NCI-H748 (cell line): ENCODE measurements around the gene AMFR.
"Not testable (repeated sequence)": the region's sequence is repeated elsewhere in the genome, so short reads cannot be mapped to it uniquely, and the experiment has no call there.

Experiments
- DNase-seq: peaks from one replicate; lab custom pipeline; 2025; ENCODE audit not compliant: unreplicated experiment; lab: John Stamatoyannopoulos, UW

The AMFR gene

DNA sequence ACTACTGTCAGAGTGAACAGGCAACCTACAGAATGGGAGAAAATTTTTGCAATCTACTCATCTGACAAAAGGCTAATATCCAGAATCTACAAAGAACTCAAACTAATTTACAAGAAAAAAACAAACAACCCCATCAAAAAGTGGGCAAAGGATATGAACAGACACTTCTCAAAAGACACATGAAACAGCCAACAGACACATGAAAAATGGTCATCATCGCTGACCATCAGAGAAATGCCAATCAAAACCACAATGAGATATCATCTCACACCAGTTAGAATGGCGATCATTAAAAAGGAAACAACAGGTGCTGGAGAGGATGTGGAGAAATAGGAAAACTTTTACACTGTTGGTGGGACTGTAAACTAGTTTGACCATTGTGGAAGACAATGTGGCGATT, 28.6 kb downstream of the AMFR start:
- DNase-seq: not testable (repeated sequence)

DNA sequence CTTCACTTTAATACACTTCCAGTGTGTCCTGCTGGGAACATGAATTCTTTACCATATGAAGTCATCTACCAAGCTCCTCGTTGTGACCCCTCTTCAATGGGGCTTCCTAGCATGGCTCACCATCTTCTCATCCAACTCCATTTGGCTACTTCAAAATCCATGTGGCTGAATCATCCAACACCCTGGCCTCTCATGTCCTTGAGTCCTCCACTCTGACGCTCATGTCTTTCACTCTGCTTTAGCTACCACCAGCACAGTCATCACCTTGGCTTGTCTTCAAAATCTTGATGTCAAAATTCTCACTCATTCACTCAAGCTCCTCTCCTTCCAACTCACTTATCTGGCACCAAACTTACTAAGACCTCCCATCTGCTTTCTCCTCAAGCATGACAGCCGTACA, 35.8 kb downstream of the AMFR start:
- DNase-seq: no peak

DNA sequence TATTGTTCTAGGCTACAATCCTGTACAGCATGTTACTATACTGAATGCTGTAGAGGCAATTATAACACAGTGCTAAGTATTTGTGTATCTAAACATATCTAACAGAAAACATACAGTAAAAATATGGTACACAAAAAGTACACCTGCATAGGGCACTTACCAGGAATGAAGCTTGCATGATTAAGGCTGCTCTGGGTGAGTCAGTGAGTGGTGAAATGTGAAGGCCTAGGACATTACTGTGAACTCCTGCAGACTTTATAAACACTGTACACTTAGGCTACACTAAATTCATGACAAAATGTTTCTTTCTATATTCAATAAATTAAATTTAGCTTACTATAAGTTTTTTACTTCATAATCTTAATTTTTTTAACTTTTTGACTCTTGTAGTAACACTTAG, 37.1 kb downstream of the AMFR start:
- DNase-seq: no peak

DNA sequence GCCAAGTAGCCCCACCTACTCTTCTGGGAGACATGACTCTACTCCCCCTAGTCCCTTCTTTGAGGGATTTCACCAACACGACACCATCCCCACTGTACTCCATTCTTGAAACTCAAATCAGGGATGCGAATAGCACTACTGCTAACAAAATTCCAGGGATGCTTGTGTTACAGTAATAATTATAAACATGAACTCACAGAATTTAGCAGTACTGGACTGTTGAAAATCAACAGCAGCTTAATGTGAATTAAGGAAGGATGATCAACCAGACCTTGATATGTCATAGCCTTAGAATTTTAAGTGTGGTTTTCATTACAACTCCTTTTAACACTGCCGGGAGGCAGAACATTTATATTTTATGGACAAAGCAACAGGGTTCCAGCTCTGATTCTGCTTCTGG, 37.9 kb downstream of the AMFR start:
- no peak for DNase-seq

DNA sequence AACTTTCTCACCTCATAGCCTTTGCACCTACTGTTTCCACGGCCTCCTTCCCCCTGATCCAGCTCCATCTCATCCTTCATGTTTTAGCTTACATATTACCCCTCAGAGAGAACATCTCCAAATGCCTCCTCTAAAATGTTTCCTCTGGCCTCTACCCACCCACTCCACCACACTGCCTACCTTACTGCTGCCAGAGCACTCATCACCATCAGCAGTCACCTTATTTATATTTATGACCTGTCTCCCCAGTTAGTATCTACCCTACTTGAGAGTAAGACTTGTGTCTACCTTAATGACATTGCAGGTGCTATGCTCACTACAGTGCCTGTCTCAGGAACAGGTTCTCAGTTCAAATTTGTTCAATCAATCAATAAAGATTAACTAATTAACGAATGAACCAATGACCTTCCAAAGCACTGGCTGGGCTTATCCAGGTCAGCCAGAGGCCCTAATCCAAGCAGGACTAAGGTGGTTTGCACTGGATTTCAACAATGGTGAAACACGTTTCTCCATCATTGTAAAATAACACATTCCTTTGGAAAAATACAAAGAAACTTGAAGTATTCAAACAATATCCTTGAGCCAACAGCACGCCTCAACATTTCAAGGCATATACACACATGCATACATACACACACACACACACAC, 41.1 kb downstream of the AMFR start:
- no peak for DNase-seq

DNA sequence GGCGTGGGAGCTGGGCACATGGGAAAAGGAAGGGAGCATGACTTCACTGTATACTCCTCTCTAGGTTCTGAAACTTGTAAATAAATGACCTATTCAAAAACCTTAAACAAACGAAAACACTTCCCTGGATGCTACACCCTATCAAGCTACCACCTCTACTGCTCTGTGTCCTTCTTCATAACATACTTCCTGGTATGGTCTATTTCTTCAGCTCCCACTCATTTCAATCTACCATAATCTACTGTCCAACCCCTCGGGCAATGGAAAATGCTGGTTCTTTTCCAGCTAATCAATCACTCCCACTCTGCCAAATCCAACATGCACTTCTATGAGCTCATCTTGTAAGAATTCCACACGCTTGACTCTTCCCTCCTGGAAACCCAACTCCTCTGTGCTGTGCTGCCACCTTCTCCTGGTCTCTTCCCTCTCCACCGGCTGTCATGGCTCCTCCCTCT, 42.4 kb downstream of the AMFR start:
- DNase-seq: no peak

DNA sequence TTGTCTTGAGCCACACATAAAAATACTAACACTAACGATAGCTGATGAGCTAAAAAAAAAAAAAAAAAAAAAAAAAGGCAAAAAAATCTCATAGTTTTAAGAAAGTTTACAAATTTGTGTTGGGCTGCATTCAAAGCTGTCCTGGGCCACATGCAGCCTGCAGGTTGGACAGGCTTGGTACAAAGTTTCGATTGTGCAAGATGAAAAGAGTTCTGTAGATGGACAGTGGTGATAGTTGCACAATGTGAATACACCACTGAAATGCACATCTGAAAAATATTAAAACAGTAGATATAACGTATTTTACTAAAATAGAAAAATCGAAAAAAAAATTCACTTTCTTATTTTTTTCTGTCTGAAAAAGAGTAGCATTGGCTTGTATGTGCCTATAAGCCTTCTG, 42.9 kb downstream of the AMFR start:
- no peak for DNase-seq

DNA sequence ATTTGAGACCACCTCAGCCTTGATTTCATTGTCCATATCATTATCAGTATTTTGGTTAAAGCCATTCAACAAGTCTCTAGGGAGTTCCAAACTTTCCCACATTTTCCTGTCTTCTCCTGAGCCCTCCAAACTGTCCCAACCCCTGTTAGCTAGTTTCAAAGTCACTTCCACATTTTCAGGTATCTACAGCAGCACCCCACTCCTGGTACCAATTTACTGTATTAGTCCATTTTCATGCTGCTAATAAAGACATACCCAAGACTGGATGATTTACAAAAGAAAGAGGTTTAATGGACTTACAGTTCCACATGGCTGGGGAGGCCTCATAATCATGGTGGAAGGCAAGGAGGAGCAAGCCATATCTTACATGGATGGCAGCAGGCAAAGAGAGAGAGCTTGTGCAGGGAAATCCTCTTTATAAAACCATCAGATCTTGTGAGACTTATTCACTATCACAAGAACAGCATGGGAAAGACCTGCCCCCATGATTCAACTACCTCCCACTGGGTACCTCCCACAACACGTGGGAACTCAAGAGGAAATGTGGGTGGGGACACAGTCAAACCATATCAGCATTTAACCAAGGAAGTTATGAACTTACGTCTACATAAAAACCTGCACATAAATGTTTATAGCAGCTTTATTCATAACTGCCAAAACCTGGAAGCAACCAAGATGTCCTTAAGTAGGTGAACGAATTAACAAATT, 44.4 kb downstream of the AMFR start:
- DNase-seq: not testable (repeated sequence)

DNA sequence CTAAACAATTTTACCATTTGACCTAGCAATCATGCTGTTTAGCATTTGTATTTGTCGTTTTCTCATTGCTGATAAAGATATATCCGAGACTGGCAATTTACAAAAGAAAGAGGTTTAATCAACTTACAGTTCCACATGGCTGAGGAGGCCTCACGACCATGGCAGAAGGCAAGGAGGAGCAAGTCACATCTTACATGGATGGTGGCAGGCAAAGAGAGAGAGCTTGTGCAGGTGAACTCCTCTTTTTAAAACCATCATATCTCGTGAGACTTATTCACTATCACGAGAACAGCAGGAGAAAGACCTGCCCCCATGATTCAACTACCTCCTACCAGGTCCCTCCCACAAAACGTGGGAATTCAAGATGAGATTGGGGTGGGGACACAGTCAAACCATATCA, 46.3 kb downstream of the AMFR start:
- not testable (repeated sequence) for DNase-seq

DNA sequence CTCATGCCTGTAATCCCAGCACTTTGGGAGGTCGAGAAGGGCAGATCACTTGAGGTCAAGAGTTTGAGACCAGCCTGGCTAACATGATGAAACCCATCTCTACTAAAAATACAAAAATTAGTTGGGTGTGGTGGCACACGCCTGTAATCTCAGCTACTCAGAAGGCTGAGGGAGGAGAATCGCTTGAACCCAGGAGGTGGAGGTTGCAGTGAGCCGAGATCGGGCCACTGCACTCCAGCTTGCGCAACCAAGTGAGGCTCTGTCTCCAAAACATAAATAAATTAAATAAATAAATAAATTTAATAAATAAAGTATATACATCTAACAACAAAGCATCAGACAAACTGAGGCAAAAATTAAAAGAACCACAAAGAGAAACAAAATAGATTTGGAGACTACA, 49.6 kb downstream of the AMFR start:
- DNase-seq: not testable (repeated sequence)

DNA sequence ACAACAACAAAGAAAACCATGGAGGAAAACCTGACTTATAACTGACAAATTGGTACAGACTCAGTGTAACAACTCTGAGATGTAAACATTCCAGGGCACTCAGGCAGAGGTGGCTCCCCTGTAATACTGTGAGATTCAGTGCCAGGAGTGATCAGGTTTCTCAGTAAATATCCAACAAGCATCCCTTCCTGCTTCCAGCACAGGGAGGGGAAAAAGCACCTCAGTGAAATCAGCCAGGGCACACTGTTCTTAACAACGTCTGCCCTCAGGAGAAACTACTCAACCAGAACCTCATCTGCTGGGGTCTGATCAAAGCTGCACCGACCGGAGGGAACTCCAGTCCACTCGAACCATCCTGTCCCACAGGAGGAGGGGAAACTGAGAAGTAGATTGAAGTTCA, 52.3 kb downstream of the AMFR start:
- DNase-seq: no peak

DNA sequence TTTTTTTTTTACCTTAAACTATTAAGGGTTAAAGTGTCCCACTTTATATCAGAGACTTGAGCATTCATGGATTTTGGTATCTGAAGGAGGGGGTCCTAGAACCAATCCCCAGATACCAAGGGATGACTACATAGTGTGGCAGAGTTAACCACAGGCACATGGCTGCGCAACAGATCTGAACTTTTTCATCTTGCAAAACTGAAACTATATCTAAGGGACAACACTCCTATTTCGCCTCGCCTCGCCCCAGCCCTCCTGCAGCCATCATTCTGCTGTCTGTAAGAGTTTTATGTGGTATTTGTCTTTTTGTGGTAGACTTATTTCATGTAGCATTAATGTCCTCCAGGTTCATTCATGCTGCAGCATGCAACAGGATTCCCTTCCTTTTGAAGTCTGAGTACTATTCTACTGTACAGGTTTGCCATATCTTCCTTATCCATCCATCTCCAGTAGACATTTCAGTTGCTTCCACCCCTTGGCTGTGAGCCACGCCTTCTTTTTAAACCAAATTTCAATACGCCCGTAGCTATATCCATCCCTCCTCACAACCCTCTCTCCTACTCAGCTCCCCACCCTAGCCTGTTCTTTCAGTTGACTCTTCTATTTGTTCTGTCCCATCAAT, 53.2 kb downstream of the AMFR start:
- DNase-seq: no peak

DNA sequence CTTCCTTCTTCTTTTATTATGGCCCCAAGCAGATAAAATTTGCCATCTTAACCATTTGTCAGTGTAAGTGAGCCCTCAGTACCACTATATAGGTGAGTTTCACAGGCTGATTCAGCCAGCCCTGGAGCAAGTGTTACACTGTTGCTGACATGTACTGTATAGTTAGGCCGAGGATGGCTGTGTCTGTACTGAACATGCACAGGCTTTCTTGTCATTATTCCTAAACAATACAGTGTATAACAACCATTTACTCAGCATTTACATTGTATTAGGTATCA, 53.7 kb downstream of the AMFR start:
- no peak for DNase-seq

DNA sequence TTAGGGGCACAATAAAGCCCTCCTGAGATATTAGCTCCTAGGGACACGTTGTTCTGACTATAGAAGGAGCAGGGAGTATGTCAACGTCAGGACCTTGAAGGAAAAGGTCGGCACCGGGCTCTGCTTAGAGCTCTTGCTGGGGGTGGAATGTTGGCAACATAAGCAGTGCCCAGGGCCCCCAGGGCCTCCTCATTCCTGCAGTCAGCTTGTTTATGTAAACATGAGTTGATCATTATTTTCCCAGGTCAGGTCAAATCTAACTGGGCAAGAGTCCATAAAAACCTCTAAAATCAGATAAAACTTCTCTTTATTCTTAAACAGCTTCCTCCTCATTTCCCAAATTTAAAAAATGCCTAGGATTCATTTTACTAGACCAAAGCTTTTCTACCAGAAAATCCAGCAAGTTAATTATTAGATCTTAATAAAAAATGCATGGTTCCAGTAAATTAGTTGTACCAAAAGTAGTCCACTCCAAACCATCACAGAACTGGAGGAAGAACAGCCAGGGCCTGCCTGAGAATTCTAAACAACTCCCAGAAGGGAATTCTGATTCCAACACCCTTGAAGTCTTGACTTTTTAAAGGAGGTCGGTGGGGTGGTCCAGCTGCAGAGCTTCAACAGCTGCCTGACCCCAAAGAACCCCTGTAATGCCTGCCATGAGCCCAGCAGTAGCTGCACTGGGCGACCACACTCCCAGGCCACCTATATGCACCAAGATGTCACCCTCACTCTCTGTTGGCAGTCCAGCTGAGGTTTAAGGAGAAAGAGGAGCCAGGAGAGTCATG, 54.3 kb downstream of the AMFR start:
- no peak for DNase-seq

DNA sequence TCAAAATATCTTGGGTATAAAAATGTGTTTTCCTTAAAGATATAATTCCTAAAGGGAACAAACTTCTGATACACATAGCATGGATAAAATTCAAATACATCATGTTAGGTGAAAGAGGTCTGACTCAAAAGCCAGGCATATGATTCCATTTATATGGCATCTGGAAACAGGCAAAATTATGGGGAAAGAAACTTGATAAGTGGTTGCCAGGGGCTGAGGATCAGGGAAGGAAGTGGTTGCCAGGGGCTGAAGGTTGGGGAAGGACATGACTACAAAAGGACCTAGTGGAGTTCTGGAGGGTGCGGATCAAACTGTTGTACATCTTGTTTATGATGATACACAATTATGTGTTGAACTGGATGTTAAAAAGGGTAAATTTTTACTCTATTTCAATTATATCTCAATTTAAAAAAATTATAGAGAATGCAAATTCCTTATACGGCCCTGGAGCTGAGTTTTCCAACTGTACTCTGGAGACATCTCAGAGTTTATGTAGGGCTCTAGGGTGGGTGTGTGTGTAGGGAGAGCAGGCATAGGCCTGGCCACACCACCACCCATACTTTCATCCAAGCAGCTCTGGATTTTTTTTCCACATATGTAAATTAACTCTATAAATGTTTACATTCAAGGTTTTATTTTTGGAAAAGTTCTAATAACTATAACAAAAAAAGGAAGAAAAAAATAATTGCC, 55.0 kb downstream of the AMFR start:
- no peak for DNase-seq

DNA sequence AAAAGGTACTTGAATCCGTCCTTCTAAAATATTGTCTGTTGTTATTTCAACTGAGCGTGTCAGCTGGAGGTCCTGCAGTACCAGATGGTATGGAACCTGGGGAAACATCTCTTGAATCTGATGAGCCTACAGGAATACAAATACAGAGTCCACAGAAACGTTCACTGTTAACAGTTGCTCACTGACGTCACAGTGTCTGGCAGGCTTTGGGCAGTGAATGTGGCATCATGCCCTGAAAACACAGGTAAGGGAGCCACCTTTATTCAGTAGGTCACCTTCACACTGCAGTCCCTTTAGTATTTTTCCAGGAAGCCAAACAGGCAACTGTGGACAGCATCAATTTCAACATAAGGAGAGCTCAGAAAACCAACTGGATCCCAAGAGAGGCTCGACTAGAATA, 56.1 kb downstream of the AMFR start:
- no peak for DNase-seq

DNA sequence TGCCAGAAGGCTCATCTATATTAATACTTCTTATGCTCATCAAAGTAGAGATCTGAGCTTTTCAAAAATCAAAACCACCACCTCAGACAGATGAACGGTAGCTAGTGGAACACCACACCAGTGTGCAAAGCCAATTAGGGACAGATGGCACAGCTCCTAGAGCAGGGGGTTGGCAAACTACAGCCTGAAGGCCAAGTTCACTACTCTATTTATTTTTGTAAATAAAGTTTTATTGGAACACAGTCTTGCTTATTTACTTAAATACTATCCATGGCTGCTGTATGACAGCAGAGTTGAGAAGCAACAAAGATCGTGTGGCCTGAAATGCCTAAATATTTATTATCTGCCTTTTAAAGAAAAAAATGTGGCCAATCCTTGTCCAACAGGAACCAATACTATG, 56.8 kb downstream of the AMFR start:
- DNase-seq: no peak

DNA sequence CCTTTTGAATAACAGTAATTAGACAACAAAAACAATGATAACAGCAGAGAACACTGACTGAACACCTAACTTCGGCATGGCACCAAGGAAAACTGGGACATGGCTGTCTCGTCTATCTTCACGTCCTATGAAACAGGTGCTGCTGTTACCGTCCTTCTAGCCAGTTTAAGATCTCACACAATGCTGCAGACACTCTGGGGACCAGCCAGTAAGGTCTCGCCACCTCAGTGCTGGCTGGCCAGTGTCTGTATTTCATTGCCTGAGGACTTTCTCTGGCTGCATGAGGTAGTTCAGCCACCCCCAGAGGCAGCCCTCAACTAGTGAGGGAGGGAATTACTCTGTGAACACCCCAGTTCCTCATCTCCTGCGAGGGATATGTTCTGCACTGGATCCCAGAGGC, 57.6 kb downstream of the AMFR start:
- no peak for DNase-seq

DNA sequence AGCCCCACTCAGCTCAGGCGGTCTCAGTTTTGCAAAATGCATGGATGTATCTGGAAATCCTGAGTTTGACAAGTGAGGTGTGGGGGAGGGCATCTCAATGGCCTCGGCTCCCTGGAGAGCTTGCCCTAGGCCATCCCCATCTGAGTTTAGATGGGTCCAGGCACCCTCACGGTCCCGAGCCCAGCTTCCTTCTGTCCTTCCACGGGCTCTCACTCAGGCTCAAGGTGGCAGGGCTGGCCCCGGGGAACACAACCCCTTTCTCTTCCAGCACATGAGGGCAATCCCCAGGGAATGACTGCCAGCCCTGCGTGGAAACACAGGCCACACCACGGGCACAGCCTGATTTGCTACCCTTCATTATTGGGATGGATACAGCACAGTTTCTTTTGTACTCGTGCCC, 58.4 kb downstream of the AMFR start:
- no peak for DNase-seq

DNA sequence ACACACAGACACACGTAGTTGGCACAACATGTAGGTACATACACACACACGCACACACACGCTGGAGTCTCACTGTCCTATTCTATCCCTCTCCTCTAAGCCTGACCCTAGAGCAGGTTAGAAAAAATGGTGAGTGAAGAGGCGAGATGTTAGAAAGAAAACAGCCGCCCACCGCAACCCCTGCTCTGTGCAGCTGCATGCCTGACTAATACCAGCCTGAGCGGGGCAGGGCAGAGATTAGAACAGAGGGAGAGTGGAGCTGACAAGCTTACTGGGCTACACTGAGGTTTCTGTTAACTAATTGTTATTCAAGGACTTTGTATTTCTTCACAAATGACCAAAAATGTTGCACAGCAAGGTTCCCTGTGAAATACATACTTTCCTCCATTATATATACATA, 59.8 kb downstream of the AMFR start:
- no peak for DNase-seq

DNA sequence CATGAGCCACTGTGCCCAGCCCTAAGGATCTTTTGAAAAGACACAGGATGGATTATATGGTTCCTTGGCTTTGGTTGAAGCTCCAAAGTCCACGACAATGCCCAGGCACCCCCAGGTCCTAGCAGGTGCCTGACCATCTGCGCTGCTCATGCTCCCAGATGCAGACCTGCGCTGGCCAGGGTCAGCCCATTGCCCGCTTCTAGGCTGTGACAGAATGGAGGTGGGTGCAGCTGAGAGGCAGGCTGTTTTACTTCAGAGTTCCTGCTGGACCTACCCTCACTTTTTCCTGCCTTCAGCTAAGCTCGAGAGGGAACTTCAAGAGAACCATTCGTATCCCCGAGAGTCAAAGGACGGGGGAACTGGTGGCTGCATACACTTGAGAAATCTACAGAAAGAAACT, 60.5 kb downstream of the AMFR start:
- no peak for DNase-seq
